Activated effector memory CD4-positive, alpha-beta T cell treated with Interleukin-2 at 50 U/mL for 16 hours (primary cell): Measurements from ENCODE around the gene SLC36A1.
"Not testable (repeated sequence)": the region's sequence is repeated elsewhere in the genome, so short reads cannot be mapped to it uniquely, and the experiment has no call there.

Experiments used
- DNase-seq: peaks from one replicate; pipeline ENCODE4 v3.0.0-alpha.2; 2020

The SLC36A1 gene

DNA sequence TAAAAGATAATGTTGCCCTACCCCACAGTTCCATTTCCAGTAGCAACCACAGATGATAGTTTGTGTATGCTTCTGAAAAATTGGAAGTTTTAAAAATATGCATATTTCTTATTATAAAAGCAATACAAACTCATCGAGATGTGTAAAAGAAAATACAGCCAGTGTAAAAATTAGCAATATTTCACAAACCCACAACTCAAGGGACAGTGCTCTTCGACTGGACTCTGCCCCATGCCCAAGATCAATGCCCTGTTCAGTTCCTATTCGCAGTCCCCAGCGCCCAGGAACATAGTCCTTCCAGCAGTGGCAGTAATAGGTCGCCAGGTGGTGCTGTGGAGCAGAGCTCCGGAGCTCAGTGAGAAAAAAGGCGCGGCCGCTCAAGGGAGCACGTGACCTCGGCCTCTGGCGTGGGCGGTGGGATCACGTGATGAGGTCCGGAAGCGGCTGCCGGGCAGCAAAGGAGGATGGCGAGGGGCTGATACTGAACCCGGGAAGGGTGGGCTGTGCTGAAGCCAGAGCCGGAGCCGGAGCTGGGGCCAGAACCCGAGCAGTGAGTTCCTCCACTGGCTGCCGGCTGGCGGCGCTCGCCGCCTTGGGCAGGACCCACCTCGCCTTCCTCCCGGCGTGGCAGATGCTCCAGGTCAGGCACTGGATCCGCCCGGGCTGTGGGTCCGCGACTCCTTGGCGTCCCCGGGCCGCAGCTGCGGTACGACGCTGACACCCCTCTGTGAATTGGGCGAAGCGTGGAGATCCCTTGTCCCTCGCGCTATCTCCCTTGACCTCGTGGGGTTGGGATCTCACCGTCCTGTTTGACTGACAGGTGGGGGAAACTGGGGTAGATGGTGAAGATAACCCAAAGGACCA lies at the start of gene SLC36A1:
Gene SLC36A1 (plus strand): TSS at position 430 of the 864 bp plus-strand sequence. CDS start 11,190 bp downstream, outside the sequence.
- DNase-seq, result peak; percentile 85

DNA sequence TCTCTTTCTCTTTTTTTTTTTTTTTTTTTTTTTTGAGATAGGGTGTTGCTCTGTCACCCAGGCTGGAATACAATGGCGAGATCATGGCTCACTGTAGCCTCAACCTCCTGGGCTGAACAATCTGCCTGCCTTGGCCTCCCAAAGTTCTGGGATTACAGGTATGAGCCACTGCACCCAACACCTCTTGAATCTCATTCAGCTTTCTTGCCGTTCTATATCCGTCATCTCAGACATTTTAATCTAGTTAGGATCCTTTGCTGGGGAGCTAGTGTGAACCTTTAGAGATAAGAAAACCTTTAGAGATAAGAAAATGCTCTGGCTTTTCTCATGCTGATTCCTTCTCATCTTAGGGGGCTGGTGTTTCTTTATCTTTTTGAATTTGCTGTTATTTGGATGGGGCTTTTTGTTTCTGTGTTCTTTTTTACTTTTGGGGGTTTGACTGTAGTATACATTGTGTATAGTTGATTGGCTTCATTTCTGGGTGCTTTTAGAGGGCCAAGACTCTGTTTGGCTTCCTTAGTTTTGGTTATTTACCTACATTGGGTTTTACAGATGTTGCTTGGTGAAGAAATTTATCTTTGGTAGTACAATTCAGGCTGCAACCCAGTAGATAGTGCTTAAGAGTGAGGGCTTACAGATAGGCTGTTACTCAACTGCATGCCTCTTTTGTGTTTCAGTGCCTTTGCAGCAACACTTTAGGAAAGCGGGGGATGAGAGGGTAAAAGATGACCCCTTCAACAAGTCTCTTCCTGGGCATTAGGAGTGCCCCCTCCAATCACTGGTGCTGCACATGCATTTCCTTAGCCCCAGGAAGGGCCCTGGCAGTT lies 41.9 kb upstream of the SLC36A1 start:
- DNase-seq, result no peak

DNA sequence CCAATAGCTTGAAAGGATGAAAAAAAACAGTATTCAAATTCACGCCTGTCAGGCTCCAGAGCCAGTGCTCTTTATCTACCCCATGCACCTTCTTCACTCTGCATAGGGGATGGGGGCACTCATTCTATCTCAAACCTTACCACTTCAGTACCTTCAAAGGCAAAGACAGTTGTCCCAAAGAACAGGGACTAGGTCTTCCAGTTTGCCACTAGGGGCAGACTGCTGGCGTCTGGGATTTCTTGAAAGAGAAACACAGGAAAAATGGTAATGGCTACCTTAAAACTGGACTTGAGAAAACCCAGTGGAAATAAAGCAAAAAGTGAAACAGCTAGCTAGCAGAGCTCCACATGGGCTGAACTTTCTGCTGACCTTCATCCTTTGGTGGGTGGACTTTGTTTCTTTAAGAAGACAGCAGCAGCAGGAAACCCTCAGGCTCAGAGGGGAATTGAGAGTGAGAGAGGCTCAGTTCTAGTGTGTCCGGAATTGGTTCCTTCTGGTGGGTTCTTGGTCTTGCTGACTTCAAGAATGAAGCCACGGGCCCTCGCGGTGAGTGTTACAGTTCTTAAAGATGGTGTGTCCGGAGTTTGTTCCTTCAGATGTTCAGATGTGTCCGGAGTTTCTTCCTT lies 41.0 kb upstream of the SLC36A1 start:
- no peak for DNase-seq

DNA sequence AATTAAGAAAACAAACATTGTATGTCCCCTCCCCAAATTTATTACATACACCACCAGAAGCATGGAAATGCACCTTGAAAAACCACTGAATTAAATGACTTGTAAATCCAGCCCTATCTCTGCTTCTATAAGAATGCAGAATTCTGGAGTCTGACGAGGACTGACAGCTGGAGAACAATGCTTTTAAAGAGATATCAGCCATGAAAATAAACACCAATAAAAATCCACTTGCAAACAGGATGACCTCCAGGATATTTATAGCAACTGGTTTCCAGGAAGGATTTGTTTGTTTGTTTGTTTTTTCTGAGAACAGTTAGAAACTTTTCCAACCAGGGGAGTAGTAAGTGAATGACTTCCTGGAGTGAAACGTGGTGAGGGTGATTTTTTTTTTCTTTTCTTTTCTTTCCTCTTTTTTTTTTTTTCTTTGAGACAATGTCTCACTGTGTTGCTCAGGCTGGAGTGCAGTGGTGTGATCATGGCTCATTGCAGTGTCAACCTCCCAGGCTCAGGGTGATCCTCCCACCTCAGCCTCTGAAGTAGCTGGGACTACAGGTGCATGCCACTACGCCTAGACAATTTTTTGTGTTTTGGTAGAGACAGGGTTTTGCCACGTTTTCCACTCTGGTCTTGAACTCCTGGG lies 38.7 kb upstream of the SLC36A1 start:
- DNase-seq, result no peak

DNA sequence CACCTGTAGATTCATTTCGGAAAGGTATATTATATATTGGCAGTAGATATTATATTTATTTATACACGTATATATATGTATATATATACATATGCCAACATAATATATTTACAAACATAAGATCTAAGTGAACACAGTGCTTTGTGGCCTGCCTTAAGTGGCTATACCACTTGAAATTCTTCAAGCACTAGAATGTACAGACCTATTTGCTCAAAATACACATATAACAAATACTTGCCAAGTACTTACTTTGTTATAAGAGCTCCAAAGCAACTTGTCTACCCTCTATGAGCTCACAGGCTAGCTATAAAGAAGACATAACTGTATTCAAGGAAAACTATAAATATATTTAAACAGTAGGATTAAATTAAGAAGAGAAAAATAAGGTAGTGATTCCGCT lies 33.6 kb upstream of the SLC36A1 start:
- no peak for DNase-seq

DNA sequence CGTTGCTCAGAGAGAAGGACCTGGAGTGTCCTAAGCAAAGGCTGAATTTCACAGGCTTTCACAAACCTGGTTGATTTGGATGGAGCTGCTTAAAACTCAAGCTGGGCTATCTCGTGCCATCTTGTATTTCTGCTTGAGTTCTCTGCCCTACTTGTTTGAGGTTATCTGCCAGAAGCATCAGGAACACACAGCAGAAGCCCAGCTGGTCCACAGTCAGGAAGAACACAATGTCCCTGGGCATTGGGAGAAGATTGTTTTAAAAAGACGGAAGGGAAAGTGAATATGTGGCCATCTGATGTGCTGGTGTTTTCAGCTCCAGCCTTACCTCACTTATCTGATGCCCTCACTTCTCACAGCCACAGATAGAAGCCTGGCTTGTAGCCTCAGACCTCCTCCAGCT lies 32.9 kb upstream of the SLC36A1 start:
- no peak for DNase-seq

DNA sequence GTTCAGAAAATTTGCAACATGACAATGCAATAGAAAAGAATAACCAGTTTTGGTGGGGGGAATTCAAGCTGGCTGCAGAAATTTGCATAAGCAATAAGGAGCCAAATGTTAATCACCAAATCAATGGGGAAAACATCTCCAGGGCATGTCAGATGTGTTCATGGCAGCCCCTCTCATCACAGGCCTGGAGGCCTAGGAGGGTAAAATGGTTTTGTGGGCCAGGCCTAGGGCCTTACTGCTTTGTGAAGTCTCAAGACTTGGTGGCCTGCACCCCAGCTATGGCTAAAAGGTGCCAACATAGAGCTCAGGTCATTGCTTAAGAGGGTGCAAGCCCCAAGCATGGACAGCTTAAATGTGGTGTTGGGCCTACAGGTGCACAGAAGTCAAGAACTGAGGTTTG lies 29.7 kb upstream of the SLC36A1 start:
- no peak for DNase-seq

DNA sequence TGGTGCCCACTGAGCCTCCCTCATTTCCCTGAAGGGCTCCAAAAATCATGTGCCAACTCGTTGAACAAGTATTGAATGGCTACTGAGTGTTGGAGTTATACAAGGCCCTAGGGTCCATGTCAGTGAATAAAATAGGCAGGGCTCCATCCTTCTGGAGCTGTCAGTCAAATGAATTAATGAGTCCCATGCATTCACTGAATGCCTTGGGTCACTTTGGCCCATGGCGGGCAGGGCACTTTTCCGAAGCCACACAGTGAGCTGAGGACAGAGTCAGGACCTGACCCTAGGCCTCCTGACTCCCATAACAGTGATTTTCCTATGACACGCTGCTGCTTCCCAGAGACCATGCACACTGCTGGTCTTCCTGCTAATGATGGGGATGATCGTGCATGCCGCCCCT lies 27.3 kb upstream of the SLC36A1 start:
- no peak for DNase-seq

DNA sequence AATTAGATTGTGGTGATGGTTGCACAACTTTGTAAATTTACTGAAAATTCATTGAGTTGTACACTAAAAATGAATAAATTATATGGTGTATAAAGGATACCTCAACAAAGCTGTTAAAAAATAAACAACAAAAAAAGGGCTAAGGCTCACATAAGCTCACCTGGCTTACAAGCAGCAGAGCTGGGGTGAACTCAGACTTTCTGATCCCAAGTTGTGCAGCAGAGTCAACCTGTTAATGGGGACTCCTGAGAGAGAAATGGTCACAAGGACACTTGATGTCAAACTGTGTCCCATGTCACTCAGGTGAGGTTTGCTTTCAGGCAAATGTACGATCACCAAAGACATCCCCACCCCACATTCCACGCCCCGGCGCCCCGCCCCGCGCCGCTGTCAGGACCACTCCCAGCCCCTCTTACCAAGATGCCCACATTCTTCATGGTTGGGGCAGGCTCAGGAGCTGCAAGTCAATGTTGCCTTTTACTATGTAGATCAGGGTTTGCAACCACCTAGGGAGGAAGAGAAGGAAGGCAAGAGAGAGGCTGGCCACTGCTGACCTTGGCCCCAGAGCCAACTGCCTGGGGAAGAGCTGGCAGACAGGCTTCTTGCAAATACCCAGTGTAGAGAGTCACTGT lies 22.4 kb upstream of the SLC36A1 start:
- no peak for DNase-seq

DNA sequence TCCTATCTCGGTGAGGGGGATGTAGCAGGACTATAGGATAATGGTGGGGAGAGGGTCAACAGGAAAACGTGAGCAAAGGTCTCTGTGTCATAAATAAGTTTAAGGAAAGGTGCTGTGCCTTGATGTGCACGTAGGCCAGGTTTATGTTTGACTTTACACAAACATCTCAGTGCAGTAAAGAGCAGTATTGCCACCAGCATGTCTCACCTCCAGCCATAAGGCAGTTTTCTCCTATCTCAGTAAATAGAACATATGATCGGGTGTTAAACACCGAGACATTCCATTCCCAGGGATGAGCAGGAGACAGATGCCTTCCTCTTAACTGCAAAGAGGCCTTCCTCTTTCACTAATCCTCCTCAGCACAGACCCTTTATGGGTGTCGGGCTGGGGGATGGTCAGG lies 21.1 kb upstream of the SLC36A1 start:
- DNase-seq, result not testable (repeated sequence)

DNA sequence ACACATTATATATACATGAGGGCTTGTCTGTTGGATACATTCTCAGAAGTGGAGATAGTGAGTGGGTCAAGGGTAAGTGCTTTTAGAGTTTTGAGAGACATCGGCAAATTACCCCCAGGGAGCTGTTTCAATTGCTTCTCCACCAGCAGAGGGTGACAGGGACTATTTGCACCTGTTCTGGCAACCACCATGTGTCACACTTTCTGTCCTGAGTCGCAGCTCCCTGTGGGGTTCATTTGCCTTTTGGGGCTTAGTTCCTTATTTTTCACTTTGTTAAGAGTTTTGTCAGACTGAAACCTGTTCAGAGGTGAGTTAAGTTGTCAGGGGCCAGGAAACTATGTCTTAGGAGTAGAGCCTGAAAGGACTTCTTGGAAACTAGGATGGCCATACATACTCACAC lies 20.1 kb upstream of the SLC36A1 start:
- DNase-seq, result no peak

DNA sequence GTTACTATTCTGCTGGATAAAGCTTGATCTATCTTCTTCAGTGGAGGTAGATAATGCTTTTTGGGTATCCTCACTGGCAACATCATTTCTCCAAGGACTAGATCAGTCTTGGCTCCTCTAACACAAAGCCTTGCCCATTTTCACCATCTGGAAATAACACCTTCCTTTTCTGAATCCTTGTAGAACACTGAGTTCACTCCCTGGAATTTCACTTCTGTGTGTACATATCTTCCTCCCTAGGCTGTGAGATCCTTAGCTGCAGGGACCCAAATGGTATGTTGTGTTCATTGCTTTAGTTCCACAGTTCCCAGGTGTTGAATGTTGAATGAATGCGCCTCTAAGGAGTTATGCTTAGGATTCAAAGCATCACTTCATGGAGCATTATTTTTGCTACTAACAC lies 16.7 kb upstream of the SLC36A1 start:
- no peak for DNase-seq

DNA sequence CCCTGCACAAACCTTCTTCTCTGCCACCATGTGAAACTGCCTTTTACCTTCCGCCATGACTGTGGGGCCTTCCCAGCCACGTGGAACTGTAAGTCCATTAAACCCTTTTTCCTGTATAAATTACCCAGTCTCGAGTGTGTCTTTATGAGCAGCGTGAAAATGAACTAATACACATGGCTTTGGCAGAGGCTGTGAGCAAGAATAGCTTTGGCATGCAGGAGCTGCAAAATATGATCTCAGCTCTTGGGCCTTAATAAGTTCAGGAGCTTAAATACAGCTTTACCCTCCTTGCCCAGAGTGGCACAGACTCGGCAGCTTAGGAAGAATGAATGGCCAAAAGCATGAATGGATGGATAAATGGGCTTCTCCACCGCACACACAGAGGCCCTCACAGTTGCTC lies 15.7 kb upstream of the SLC36A1 start:
- no peak for DNase-seq

DNA sequence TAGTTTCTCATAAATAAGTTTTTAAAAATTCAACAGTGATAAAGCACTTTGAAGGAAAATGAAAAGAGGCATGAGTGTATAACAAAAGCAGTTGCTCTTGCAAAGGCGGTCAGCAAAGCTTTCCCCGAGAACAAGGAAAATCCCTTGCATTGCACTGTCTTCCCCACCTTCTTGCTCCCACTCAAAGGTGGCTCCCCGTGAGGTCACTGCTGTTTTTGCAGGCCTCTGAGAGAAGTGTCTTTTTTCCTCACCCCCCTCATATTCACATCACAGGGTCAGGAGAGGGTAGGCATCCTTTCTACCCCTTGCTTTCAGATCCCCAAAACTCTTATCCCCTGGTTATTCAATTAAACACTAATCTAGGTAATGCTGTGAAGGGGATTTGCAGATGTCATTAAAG lies 15.2 kb upstream of the SLC36A1 start:
- DNase-seq, result no peak

DNA sequence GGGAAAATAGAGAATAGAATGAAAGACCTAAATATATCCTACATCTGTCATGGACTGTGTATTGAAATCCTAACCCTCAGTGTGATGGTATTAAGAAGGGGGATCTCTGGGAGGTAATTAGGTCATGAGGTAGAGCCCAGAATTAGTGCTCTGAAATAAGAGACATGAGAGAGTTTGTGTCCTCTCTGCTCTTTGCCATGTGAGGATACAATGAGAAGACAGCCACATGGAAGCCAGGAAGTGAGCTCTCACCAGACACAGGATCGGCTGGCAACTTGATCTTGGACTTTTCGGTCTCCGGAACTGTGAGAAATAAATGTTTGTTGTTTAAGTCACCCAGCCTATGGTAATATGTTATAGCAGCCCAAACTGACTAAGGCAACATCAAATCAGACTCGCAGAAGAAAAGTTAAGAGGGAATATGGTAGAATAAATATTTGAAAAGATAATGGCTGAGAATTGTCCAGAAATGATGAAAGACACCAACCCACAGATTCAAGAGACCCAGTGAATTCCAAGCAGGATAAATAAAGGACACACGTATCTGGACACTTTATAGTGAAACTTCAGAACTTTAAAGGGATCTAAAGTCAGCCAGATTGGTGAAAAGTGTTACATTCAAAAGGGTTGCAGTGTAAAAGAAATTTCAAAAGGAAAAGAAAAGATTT lies 12.7 kb upstream of the SLC36A1 start:
- no peak for DNase-seq

DNA sequence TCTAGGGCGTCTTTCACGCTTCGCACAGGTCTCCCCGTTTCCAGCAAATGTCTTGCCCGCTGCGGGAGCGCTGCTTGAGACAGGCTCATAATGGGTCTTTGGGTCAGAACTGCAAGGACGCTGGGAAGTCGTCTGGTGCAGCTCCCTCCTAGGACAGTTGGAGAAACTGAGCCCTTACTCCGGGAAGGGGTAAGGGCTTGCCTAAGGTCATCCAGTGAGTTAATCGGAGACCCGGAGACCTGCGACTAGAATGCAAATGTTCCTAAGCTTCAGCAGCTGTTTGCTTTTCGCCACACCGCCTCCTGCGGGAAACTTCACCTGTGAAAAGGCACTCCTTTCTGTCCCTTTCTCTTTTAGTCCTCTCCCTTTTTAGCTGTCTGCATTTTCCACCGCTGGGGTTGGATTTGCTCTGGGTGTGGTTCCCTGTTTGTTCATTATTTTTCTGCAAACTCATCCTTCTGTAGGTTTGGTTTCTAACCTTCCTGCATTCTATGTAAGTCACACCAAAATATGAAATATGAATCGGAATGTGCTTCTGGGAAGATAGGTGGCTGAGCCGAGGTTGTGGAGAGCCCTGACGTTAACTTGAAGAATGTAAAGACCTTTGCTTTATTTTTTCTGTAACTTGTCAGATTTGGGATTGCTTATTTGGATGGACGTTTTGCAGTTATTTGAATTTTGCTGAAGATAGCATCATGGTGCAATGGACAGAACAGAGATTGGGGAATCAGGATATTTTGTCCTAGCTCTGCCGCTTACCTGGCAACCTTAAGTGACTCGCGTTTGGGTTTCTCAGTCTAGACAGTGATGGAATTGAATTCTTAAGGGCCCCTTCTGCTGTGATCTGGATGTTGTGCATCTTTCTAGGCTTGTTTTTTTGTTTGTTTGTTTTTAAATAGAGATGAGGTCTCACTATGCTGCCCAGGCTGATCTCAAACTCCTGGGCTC lies 909 bp downstream of the SLC36A1 start:
- DNase-seq, result peak; percentile 13

DNA sequence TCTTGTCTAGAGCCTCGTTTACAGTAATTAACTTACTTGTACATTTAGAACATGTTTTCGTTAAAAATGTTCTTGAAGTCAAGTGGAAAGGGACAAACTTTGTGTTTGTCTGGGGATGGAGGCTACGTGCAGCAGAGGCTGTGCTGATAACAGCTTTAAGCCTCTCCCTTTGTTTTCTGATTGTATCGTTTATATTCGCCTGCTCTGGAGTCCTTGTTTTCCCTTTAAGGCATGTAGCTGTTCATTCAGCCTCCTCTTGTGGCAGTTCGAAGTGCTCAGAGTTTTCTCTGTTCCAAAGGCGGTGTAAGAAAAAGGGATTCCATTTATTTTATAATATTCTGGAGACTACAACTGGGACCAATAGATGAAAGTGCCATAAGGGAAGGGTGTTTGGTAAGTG lies 1.9 kb downstream of the SLC36A1 start:
- no peak for DNase-seq

DNA sequence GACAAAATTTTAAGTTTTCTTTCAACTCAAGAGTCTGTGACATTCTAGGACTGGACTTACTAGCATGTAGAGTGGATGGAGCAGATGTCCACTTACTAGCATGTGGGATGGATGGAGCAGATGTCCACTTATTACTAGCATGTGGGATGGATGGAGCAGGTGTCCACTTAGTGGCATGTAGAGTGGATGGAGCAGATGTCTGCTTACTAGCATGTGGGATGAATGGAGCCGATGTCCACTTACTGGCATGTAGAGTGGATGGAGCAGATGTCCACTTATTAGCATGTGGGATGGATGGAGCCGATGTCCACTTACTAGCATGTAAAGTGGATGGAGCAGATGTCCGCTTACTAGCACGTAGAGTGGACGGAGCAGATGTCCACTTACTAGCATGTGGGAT lies 2.4 kb downstream of the SLC36A1 start:
- DNase-seq, result no peak

DNA sequence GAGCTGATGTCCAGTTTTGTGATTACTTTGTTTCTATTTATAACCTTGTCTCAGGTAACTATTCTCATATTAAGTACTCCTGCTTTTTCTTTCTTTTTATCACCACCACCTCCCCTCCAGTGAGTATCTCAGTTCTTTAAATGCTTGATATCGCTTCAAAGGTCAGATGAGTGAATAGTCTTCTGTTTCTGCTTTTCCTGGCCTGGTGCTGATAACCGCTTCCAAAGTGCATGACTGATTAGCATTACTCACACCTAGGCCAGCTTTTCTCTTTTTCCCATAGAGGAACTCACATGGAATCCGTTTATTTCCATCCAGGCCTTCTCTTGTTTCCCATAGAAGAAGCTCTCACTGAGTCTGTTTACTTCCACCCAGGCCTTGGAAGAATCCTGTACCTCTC lies 3.2 kb downstream of the SLC36A1 start:
- no peak for DNase-seq

DNA sequence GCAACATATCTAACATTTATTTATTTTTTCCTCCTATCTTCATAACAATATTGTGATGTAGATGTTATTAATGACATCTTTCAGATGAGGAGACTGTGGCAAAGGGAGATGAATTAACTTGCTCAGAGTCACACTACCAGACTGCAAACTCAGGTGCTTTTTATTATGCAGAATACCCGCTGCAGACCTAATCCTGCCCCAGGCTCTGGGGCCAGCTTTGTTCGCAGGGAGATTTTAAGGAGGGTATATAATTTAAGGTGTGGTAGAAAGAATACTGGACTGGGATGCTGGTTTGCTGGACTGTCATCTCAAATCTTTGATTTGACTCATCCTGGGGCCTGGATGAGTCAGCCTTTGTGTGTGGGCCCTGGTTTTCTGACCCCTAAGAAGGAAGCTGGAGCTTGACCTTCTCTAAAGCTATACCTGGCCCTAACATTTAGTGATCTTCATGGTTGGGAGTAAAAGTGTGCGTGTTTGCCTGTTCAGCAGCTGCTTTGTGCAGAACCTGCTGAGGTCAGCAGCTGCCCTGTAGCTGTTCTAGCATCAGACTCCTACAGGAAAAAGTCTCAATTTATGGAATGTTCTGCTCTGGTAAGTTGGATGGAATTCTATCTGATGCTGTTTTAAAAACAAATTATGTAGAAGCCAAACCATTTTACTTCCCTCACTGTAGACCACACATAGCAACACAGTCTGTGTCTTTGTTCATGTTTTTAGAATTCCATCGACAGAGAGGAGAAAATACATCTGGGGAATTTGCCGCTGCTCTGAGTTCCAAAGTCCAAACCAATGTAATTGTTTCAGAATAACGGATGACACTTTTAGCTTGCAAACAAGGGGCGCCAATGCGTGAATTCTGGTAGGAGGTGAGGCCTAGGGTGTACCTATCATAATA lies 4.5 kb downstream of the SLC36A1 start:
- no peak for DNase-seq
